ENCODE results near the gene GTF2H4. TPM values are rescaled to one million over a fixed set of nuclear protein-coding genes. Genes with fewer than 3 reads are reported as not detected.
"Not testable (repeated sequence)": the region's sequence is repeated elsewhere in the genome, so short reads cannot be mapped to it uniquely, and the experiment has no call there.

The GTF2H4 gene
- total RNA-seq, 2 donors from 2014 or later: 0.66 to 27.2 TPM

DNA sequence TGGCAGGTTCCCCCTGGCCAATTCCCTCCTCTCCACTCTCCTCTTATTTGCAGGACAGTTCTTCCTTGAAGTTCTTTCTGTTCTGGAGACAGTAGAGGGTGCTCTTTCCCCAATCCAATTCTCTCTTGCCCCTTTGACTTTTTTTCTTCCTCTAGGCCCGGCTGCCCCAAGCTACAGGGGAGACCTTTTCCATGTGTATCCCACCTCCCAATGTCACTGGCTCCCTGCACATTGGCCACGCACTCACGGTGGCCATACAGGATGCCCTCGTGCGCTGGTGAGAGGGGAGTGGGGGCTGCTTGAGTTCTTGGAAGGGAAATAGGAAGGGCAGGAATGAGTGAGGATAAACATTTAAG, 7.6 kb downstream of the GTF2H4 start:
- Histone ChIP-seq H3K9me3 (no peaks in the 10 kb centered on the region), H3K4me1 (peaks cover 32% of the 10 kb centered on the region), H3K36me3 (replicated peaks in 1 of 2; ENCODE audit: insufficient read depth in 1 of 2, low read depth in 2 of 2) (peaks cover 0 to 5% of the 10 kb centered on the region in 2 donors), H3K27me3 (no peaks in the 10 kb centered on the region), H3K4me3 (no peak overlapping the region), H3K27ac (peak overlapping the region in 3 of 4 donors; percentile 93 to 95 (median 94))
- DNase-seq: peak; percentile 20 to 56 (median 36)
- peak; percentile 31 for ATAC-seq
- intact Hi-C loops (cut with DNase I): no loop called here
- 15 to 20% methylated on average over 5 of the region's 5 CpGs for WGBS, 2 donors
- TF ChIP-seq POLR2A (IDR thresholded peaks at IDR 0.05): no peak
- TF ChIP-seq, protein P1, sequence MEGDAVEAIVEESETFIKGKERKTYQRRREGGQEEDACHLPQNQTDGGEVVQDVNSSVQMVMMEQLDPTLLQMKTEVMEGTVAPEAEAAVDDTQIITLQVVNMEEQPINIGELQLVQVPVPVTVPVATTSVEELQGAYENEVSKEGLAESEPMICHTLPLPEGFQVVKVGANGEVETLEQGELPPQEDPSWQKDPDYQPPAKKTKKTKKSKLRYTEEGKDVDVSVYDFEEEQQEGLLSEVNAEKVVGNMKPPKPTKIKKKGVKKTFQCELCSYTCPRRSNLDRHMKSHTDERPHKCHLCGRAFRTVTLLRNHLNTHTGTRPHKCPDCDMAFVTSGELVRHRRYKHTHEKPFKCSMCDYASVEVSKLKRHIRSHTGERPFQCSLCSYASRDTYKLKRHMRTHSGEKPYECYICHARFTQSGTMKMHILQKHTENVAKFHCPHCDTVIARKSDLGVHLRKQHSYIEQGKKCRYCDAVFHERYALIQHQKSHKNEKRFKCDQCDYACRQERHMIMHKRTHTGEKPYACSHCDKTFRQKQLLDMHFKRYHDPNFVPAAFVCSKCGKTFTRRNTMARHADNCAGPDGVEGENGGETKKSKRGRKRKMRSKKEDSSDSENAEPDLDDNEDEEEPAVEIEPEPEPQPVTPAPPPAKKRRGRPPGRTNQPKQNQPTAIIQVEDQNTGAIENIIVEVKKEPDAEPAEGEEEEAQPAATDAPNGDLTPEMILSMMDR (IDR thresholded peaks at IDR 0.05): peak; percentile 36 to 90 (median 68)

DNA sequence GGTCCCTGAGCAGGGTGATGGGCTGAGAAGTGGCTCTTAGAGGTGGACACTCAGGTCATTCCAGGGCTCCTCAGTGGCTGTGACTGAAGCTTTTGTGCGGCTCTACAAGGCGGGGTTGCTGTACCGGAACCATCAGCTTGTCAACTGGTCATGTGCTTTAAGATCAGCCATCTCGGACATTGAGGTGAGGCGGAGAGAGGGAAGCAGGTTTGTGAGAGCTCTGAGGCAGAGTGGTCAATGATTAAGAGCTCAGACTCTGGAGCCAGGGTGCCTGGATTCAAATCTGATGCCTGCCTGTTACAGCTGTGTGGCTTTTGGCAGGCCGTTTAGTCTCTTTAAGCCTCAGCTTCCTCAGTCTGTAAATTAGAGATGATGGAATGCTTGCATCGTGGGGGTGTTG, 9.0 kb downstream of the GTF2H4 start:
- Histone ChIP-seq H3K4me1 (peaks cover 32% of the 10 kb centered on the region), H3K27ac (no peak overlapping the region), H3K27me3 (no peaks in the 10 kb centered on the region), H3K9me3 (no peaks in the 10 kb centered on the region), H3K36me3 (replicated peaks in 1 of 2; ENCODE audit: insufficient read depth in 1 of 2, low read depth in 2 of 2) (peaks cover 0 to 12% of the 10 kb centered on the region in 2 donors), H3K4me3 (no peak overlapping the region)
- ATAC-seq: no peak
- no peak for TF ChIP-seq POLR2A (IDR thresholded peaks at IDR 0.05)
- TF ChIP-seq, protein P1 (IDR thresholded peaks at IDR 0.05): no peak
- intact Hi-C loops (cut with DNase I): no loop called here
- no peak for DNase-seq
- 83 to 86% methylated on average over 5 to 7 of the region's 7 CpGs for WGBS, 2 donors

DNA sequence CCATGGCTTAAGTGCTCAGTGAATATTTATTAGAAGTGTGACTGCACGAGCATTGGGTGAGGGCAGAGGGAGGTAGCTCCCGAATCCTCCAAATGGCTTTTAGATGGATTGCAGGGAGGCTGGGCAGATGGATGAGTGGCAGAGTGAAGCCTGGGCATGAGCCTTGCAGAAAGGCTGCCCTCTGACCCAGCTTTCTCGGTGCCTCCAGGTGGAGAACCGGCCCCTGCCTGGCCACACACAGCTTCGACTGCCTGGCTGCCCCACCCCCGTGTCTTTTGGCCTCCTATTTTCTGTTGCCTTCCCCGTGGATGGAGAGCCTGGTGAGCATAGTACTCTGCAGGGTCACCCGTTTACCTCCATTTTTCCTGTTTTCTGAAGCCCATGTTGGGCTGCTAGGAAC, 9.5 kb downstream of the GTF2H4 start:
- ATAC-seq (no peak), DNase-seq (no peak)
- Histone ChIP-seq H3K27ac (no peak overlapping the region), H3K4me1 (peaks cover 32% of the 10 kb centered on the region), H3K4me3 (no peak overlapping the region), H3K27me3 (no peaks in the 10 kb centered on the region), H3K36me3 (replicated peaks in 1 of 2; ENCODE audit: insufficient read depth in 1 of 2, low read depth in 2 of 2) (peaks cover 0 to 15% of the 10 kb centered on the region in 2 donors), H3K9me3 (no peaks in the 10 kb centered on the region)
- intact Hi-C loops (cut with DNase I): no loop called here
- WGBS, 2 donors: 87 to 90% methylated on average over 8 of the region's 8 CpGs
- TF ChIP-seq, protein P1 (IDR thresholded peaks at IDR 0.05): no peak
- no peak for TF ChIP-seq POLR2A (IDR thresholded peaks at IDR 0.05)

DNA sequence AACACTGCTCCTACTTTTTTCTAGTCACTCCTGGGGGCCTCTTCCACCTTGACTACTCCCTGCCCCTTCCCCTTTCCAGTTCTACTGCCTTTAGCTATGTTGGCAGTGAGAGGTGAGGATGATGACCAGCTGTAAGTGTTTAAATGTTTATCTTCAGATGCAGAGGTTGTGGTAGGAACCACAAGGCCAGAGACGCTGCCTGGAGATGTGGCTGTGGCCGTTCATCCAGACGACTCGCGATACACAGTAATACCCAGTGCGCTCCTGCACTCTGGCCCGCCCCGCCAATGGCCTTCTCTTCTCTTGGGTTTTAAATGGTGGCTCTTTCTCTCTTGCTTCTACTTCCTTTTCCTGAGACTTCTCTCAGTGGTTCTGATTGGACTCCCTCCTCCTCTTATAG, 10.7 kb downstream of the GTF2H4 start:
- DNase-seq (no peak), ATAC-seq (no peak)
- H3K36me3 ChIP-seq (replicated peaks in 1 of 2; ENCODE audit: insufficient read depth in 1 of 2, low read depth in 2 of 2): peaks cover 0 to 19% of the 10 kb centered on the region in 2 donors
- TF ChIP-seq POLR2A (IDR thresholded peaks at IDR 0.05): no peak
- H3K4me1 ChIP-seq: peaks cover 24% of the 10 kb centered on the region
- WGBS, 2 donors: 85 to 96% methylated on average over 8 of the region's 8 CpGs
- intact Hi-C loops (cut with DNase I): no loop called here
- no peak overlapping the region for H3K27ac ChIP-seq
- no peaks in the 10 kb centered on the region for H3K27me3 ChIP-seq
- H3K9me3 ChIP-seq: no peaks in the 10 kb centered on the region
- no peak overlapping the region for H3K4me3 ChIP-seq

DNA sequence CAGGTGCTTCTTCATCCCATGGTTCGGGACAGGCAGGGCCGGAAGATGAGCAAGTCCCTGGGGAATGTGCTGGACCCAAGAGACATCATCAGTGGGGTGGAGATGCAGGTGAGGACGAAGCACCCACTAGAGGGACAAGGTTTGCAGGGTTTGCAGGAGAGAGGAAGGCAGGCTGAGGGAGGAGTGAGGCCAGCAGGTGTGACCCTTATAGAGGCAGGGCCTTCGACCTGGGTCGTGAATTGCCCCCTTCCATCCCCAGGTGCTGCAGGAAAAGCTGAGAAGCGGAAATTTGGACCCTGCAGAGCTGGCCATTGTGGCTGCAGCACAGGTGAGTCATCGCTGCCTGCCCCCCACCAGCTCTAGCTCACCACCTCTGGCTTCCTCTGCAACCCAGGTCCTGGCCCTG, 14.4 kb downstream of the GTF2H4 start:
- ATAC-seq (no peak), DNase-seq (no peak)
- peaks cover 0 to 22% of the 10 kb centered on the region in 2 donors for H3K36me3 ChIP-seq (replicated peaks in 1 of 2; ENCODE audit: insufficient read depth in 1 of 2, low read depth in 2 of 2)
- H3K9me3 ChIP-seq: no peaks in the 10 kb centered on the region
- 82 to 94% methylated on average over 5 to 7 of the region's 7 CpGs for WGBS, 2 donors
- no peak for TF ChIP-seq POLR2A (IDR thresholded peaks at IDR 0.05)
- TF ChIP-seq, protein P1 (IDR thresholded peaks at IDR 0.05): no peak
- no peaks in the 10 kb centered on the region for H3K27me3 ChIP-seq
- H3K27ac ChIP-seq: no peak overlapping the region
- intact Hi-C loops (cut with DNase I): loop anchor here (10.0 kb wide), 1 partner anchor 132 kb away; no protein-coding TSS in a partner anchor
- peaks cover 16% of the 10 kb centered on the region for H3K4me1 ChIP-seq
- no peak overlapping the region for H3K4me3 ChIP-seq

DNA sequence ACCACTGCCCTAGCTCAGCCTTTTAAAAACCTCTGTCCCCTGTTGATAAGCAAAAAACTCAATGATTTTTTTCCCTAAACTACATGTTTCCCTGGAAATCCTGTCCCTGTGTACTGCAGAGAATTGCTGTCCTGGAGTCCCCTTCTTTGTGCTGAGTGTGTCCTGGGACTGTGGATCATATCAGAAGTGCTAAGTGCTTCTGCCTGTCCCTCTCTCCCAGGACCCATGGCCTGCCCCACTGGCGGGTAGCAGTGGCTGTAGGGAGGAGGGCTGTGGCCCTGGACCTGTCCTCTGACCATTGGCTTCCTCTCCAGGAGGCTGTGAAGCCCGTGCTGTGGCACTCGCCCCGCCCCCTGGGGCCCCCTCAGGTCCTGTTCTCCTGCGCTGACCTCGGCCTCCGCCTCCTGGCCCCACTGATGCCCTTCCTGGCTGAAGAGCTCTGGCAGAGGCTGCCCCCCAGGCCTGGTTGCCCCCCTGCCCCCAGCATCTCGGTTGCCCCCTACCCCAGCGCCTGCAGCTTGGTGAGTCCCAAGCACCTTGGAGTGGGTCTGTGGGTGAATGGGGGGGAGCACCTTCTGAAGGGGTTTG, 16.1 kb downstream of the GTF2H4 start:
- not testable (repeated sequence) for H3K27me3 ChIP-seq, ATAC-seq, H3K27ac ChIP-seq, H3K9me3 ChIP-seq, DNase-seq, H3K4me3 ChIP-seq
- intact Hi-C loops (cut with DNase I): loop anchor here (10.0 kb wide), 1 partner anchor 131 kb away; no protein-coding TSS in a partner anchor
- H3K36me3 ChIP-seq (replicated peaks in 1 of 2; ENCODE audit: insufficient read depth in 1 of 2, low read depth in 2 of 2): peaks cover 0 to 22% of the 10 kb centered on the region in 2 donors
- 91 to 94% methylated on average over 6 to 9 of the region's 9 CpGs for WGBS, 2 donors
- peaks cover 16% of the 10 kb centered on the region for H3K4me1 ChIP-seq
